HG03571 (cell line): ENCODE data around the gene ATR.
"Not testable (repeated sequence)": the region's sequence is repeated elsewhere in the genome, so short reads cannot be mapped to it uniquely, and the experiment has no call there.

ENCODE experiments used
- ATAC-seq: cut with Tn5 transposase; IDR thresholded peaks from one replicate; pipeline ENCODE4 v1.9.1; 2021; ENCODE audit not compliant: unreplicated experiment

Gene ATR

DNA sequence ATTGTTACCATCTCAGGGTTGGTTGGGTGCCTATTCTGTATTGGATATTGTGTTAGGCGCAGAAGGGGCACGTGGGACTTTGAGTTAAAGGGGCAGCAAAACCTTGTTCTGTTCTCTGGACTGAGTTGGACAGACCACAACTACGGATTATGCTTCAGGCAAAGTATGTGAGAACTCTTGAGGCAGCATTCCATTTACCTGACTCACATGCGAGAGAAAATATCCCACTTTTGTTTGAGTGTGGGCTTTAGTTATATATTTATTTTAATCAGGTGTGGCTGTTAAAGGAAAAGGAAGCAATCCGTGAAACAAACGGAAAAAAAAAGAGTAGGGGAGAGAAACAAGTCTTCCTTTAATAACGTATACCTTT is 17.0 kb upstream of the ATR start:
- no peak for ATAC-seq

DNA sequence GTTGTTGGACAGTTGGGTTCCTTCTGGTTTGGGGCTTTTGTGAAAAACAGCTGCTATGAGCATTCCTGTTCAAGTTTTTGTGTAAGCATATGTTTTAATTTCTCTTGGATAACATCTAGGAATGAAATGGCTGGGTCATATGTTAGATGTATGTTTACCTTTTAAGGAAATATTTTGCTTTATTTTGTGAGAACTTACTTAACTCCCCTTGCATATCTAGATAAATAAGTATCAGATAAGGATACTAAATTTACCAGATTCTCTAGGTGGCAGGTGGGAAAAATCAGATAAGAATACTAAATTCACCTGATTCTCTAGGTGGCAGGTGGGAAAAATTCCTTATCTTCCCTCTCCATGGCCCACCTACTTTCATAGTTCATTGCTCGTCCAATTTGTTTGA is 16.6 kb upstream of the ATR start:
- no peak for ATAC-seq

DNA sequence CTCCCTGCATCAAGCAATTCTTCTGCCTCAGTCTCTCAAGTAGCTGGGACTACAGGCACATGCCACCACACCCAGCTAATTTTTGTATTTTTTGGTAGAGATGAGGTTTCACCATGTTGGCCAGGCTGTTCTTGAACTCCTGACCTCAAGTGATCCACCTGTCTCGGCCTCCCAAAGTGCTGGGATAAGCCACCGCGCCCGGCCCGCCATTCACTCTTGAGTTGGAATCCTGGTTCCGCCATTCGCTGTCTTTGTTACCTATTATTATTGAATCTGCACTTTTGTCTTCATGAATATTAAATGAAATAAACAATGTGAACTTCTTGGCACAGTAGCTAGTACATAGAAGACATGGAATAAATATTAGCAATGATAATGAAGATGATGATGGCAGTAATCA is 13.7 kb upstream of the ATR start:
- not testable (repeated sequence) for ATAC-seq

DNA sequence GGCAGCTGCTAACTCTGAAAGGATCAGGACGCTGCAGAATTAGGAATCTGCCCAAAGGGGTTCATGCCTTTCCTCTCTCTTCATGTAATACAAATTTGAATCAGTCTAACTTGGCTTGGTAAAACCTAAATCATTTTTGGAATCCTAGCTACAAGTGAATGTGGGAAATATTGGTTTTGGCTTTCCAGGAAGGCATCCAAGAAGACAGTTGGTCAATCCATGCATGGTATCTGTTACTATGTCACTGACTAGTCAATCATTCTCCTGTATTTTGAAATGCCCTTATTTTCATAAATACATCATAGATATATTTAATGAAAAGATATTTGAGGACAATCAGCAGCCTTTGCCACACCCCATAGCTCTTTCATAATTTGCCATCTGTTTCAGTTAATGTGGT is 10.2 kb upstream of the ATR start:
- no peak for ATAC-seq

DNA sequence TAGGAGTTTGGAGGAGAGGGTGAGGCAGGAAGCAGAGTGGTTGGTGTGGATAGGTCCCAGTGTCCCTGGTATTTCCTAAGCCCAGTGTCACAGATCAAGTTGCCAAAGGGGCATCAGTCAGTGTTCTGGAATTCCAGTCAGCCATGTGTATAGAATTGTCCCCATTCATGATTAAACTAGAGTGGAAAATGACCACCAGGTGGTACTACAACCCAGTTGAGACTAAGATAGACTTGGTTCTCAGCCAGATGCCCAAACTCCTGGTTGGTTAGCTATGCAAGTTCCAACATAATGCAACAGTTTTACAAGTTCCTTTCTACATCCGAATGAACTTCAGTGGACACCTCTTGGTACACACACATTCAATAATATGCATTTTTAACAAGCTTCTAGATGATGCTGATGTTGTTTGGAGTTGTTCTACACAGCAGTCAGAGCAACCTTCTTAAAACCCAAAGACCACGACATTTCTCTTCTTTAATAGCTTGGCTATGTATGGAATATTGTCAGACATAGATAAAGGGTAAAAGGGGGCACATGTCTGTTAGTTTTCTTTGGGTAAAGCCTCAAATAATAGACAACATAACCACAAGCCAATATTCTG is 8.4 kb upstream of the ATR start:
- no peak for ATAC-seq

DNA sequence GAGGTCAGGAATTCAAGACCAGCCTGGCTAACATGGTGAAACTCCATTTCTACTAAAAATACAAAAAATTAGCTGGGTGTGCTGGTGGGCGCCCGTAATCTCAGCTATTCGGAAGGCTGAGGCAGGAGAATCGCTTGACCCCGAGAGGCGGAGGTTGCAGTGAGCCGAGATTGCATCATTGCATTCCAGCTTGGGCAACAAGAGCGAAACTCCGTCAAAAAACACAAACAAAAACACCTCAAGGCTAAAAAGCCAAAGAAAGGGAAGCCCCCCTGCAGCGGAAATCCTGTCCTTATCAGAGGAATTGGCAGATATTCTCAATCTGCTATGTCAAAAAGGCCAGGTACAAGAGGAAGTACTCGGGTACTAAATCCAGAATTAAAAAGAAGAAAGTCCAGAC is 2.5 kb upstream of the ATR start:
- ATAC-seq: not testable (repeated sequence)

DNA sequence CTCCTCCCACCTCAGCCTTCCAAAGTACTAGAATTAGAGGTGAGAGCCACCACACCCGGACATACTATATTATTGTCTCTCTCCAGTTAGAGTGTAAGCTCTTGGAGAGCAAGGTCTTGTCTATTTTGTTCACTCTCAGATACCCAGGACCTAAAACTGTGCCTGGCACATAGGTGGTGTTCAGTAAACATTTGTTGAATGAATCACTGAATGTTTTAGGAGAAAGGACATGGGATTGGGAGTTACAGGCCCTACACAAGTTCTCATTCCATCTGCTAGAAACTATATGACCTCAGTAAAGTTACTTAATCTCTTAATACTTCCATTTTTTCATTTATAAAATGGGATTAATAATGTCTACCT is 1.5 kb upstream of the ATR start:
- no peak for ATAC-seq

DNA sequence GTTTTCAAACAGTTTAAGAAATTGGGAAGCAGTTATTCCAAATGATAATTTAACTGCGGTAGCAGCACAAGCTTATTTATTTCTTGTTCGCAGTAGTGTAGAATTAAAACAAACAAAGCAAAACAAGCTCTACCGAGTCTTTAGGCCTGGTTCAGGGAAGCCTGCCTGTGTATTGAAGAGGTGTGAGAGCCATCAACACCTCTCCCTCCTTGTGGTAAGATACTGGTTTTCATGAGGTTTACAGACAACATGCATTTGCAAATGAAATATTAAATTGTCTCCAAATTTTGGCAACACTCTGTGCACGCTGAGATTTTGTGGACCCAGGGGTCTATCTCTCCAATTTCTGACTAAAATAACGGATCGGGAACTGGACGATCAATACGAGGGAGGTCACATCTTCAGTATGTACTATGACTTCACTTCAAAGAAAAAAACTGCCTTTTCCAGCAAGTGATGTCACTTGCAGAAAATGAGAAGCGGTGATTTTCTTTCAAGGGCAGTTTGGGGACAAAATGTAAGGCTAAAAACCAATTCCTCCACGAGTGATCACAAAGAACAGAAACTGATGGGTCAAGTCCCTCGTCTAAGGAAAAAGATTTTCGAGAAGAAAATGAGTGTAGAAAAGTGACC is 721 bp downstream of the ATR start:
- no peak for ATAC-seq

DNA sequence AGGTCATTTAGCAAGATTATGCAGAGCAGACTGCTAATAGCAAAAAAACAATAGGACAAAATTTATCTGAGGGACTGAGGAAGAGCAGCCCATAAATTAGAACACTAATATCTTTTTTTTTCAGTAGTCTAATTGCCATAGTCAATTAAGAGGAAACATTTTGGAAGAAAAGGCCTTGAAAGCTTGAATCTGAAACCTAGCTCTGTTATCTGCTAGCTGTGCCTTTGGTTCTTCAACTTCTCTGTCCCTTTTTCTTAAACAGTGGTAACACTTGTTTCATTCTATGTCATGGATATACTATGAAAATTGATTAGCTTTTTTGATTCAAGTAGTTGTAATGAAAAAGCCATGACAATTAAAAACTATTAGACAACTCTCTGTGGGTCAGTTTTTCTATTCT is 1.7 kb downstream of the ATR start:
- no peak for ATAC-seq

DNA sequence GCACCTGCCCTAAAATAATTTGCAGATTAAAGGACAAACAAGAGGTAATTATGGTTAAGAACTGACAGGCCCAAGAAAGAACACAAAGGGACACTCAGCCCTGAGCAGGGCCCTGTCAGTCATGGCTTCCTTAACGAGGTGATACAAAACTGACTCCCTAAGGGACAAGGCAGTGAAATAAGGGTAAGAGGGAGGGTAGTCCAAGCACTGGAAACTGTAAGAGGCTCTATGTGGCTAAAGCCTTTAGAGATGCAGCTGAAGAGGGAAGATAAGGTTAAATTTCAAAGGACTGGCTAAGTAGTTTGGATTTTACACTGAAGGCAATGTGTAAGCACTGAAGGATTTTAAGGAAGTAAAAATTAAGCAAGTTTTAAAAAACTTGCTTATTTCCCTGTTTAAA is 3.9 kb downstream of the ATR start:
- ATAC-seq: no peak

DNA sequence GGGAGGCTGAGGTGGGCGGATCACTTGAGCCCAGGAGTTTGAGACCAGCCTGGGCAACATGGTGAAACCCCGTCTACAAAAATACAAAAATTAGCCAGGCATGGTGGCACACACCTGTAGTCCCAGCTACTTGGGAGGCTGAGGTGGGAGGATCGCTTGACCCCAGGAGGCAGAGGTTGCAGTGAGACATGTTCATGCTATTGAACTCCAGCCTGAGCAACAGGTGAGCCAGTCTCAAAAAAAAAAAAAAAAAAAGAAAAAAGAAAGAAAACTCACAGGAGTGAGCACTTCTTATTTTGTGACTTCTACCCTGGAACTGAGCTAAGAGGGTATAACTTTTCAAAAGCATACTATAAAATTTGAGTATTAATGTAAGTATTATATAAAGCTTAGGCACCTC is 4.3 kb downstream of the ATR start:
- not testable (repeated sequence) for ATAC-seq

DNA sequence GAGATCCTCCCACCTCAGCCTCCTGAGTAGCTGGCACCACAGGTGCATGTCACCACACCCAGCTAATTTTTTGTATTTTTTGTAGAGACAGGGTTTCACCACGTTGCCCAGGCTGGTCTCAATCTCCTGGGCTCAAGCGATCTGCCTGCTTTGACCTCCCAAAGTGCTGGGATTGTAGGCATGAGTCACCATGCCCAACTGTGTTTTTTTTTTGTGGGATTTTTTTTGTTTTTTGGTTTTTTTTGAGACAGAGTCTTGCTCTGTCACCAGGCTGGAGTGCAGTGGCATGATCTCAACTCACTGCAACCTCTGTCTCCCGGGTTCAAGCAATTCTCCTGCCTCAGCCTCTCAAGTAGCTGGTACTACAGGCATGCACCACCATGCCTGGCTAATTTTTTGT is 9.1 kb downstream of the ATR start:
- not testable (repeated sequence) for ATAC-seq

DNA sequence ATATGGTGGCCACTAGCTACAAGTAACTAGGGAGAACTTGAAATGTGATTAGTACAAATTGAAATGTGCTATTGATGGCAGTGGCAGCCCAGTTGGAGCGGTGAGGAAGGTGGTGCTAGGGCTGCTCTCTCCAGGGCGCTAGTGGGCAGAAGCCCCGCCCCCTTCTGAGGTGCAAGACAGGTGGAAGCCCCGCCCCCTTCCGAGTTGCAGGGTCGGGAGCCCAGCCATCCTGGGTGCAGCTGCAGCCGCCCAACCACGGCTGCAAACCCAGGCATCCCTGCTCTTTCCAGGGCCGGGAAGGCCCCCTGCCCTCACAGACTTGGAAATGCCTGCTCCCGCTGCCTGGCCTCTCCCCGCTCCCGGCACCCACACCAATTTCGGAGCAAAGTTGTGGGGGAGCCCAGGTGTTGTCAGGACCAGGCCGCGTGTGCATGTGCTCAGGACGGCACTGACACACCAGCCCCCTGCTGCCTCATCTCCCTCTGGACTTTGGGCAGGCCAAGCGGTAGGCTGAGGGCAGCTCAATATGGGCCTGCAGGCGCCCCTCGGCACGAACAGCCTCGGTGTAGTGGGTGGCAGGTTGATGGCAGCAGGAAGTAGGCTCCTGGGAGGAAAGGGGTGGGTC is 10.0 kb downstream of the ATR start:
- no peak for ATAC-seq

DNA sequence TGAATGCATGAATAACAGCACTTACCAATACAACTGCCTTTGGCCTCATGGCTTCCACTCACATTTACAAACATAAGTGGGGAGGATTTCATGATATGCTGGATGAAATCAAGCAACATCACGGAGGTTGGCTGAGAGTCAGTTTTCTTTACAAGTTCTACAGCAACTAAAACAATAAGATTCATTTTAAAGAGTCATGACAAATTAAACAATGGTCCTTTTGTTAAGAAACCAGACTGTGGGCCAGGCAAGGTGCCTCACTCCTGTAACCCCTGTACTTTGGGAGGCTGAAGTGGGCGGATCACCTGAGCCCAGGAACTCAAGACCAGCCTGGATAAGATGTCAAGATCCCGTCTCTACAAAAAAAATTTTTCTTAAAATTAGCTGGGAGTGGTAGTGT is 12.4 kb downstream of the ATR start:
- ATAC-seq: no peak

DNA sequence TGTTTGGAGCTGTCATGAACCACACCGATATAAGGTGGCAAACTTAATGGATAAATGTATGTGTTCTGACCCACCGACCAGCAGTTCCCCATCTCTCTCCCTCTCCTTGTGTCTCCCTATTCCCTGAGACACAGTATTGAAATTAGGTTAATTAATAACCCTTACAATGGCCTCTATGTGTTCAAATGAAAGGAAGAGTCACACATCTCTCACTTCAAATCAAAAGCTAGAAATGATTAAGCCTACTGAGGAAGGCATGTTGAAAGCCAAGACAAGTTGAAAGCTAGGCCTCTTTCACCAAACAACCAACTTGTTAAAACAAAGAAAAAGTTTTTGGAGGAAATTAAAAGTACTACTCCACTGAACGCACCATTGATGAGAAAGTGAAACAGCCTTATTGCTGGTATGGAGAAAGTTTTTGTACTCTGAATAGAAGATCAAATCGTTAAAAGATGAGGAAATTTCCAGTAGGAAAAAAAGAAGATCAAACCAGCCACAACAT is 15.0 kb downstream of the ATR start:
- no peak for ATAC-seq

DNA sequence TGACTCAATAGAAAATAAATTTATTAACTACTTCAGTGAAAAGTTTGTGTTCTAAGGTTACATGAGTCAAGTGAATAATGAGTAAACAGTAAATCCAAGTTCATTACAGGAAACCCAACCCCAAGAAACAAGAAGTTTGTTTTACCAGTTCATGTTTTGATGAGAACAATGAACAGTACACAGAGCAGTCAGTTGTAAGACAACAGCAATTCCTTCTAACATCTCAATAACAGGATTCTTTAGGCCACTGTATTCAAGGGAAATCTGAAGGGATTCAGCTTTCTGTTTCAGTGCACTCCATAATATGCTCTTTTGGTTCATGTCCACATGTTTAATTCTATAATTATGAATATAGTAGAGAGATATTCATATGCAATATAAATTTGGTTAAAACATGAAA is 18.4 kb downstream of the ATR start:
- ATAC-seq: no peak

DNA sequence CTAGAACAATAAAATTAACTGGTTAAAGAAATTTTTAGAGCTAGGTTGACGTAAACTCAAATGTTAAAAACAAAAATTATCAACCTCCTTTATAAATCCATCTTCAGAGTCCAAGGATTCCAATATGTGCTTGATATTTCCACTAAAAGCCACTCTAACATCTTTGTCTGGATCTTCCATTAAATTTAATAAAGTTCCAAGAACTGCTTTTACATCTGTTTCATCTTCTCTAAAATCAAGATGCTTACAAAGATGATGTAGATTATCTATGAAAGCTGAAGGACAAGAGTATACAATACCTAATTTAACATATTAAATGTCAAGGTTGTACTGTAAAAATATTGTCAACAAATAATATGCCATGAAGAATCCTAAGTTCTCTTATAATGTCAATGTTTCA is 24.8 kb downstream of the ATR start:
- no peak for ATAC-seq

DNA sequence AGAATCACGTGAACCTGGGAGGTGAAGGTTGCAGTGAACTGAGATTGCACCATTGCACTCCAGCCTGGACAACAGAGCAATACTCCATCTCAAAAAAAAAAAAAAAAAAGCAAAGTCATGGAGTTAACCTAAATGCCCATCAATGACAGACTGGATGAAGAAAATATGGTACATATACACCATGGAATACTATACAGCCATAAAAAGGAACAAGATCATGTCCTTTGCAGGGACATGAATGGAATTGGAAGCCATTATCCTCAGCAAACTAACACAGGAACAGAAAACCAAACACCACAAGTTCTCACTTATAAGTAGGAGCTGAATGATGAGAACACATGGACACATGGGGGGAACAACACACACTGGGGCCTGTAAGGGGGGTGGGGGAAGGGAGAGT is 26.0 kb downstream of the ATR start:
- not testable (repeated sequence) for ATAC-seq

DNA sequence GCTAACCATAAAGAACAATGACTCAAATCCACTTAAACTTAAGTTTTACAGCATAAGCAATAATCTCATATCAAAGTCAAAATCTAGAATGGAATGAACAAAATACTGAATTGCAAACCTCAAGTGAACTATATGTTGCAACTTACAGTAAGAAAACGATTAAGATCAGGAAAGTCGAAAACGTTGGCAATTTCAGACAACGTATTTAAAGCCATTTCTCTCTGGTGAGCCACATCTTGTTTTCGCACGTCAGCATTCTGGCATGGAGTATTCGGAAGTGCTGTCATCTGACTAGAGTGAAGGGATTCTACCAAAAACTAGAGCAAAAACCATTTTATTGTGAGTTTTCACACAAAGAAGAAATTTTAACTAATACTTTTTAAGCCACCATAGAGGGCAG is 28.5 kb downstream of the ATR start:
- ATAC-seq: no peak

DNA sequence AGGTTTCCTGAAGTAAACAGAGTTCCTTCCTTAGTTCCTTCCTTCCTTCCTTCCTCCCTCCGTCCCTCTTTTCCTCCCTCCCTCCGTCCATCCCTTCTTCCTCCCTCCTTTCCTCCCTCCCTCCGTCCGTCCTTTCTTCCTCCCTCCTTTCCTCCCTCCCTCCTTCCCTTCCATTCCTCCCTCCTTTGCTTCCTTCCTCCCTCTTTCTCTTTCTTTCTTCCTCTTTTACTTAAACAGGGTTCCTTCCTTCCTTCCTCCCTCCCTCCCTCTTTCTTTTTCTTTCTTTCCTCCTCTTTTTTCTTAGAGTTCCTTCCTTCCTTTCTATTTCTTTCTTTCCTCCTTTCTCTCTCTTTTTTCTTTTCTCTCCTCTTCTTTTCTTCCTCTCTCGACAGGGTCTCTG is 35.2 kb downstream of the ATR start:
- no peak for ATAC-seq

DNA sequence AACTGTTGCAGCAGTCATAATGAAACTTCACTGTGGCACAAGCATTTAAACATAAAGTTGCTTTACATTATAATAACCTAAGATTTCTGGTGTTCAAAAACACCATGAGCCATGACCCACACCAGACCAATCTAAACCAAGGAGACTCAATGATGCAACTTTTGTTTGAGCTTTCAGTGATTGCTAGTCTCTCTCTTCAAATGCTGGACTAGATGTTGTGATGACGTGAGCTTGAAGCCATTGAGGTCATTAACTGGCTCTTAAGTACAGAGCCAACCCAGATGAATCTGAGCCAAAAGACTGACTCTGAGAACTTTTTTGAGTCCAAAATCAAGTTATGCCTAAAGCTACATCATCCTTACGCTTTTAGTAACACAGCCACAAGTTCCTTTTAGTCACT is 36.5 kb downstream of the ATR start:
- no peak for ATAC-seq

DNA sequence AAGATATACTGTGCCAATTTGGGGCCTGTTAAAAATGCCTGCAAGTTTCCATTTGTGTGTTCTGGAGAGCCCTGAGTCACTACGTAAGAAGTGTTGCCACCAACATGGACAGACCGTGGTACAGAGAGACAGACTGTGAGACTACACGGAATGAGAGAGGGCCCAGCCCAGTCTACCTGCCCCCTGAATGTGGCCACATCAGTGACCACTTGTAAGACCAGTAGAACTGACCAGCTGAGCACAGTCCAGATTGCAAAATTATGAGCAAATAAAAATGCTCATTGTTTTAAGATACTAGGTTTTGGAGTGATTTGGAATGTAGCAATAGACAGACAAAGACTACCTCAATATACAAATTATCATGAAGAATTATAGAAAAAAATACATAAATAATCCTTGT is 42.0 kb downstream of the ATR start:
- no peak for ATAC-seq

DNA sequence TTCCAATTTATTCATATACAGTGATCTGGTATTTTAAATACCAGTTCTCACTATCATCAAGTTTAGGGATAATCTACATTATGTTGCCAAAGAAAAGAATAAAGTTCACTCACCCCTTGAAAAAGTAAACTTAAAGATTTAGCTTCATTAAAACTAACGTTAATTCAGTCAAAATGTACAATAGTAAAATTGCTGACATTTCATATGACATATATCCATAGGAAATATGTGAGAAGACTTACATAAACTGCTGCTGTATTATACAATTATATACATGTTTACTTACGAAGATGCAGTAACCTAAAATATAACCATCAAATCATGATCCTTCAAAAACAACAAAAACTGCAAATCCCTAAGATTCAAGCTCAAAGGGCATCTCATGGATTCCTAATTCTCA is 44.0 kb downstream of the ATR start:
- ATAC-seq: no peak
